HG03442 (cell line): Measurements from ENCODE around the gene ZMIZ1.

ENCODE experiments used
- ATAC-seq: cut with Tn5 transposase; IDR thresholded peaks from one replicate; pipeline ENCODE4 v1.9.1; 2021; ENCODE audit warnings: mild to moderate bottlenecking, moderate library complexity; ENCODE audit not compliant: unreplicated experiment

The ZMIZ1 gene

GRCh38 chr10:79096514-79096913 lies 27.7 kb downstream of the ZMIZ1 start:
- ATAC-seq, result no peak

DNA sequence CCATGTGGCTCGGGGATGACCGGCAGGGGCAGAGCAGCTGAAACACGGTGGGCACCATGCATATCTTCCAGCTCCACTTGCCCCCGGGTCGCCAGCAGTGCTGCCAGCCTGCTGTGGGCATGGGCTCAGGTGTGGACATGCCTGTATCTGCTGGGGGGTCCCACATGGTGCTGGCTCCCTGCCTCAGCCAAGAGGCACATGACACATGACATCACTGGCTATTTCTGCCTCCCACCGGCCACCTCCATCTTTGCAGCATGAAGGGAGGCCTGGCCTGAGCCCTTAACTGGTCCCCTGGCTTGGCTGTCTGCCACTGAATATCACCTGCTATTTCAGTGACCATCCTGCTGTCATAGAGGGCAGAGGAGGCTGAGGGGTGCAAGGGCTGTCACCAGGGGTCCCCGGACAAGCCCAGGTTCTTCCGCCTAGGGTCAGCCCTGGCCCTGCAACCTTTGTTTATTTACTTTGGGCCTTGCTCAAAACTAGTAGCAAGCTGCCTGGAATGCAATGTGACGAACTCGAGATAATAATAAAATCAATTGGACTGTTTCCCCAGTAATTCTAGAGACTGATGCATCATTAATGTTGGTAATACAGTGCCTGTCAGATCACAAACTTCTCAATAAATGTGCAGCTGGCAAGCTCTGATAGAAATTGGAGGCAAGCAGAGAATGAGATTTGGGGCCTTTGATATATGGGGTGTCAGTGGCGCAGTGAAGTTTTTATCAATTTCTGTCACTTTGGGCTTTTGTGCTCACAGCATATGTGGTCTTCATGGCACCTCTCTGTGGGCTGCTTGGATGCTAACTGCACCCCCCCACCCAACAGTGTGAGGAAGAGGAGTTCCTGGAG lies 28.5 kb downstream of the ZMIZ1 start:
- ATAC-seq, result no peak

GRCh38 chr10:79098061-79098460 lies 29.3 kb downstream of the ZMIZ1 start:
- ATAC-seq, result no peak

DNA sequence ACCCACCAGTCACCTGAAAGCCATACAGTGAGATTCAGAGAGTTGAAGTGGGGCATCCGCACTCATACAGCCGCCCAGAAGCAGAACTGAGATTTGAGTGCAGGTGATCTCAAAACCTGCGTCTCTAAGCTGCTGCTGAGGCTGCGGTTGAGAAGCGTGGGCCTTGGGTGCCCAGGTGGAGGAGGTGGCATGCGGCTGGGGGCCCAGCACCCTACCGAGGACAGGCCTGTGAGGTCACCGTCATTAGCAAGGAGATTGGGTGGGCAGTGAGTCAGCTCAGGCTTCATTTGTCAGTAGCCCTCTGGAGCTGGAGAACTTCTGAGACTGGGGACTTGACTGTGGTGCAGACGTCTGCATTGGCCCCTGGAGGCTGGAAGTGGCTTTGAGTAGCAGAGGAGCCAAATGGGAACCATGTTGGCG lies 29.8 kb downstream of the ZMIZ1 start:
- peak; percentile 73 for ATAC-seq

- ATAC-seq, result no peak
These were observed 31.2 kb downstream of the ZMIZ1 start for GRCh38 chr10:79099898-79100448.

DNA sequence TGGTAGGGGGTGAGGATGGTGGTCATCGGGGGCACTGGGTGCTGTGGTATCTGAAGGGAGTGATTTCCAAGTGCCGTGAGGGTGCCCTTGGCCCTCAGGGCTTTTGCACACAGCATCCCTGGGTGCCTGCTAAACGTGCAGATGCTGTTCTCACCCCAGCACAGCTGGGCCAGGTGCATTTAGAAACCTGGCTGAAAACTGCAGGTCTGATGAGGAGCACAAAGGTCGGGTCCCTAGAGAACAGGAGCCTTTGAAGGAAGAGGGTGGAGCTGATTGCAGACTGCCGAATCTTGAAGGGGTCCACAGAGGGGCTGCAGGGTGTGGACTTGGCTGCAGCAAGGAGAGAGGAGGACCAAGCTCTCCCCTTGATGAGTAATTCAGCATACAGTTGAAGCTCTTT lies 32.0 kb downstream of the ZMIZ1 start:
- no peak for ATAC-seq

- ATAC-seq, result no peak
These were observed 33.1 kb downstream of the ZMIZ1 start for GRCh38 chr10:79101560-79102497.

- no peak for ATAC-seq
These were observed 33.7 kb downstream of the ZMIZ1 start for GRCh38 chr10:79102498-79102874.

DNA sequence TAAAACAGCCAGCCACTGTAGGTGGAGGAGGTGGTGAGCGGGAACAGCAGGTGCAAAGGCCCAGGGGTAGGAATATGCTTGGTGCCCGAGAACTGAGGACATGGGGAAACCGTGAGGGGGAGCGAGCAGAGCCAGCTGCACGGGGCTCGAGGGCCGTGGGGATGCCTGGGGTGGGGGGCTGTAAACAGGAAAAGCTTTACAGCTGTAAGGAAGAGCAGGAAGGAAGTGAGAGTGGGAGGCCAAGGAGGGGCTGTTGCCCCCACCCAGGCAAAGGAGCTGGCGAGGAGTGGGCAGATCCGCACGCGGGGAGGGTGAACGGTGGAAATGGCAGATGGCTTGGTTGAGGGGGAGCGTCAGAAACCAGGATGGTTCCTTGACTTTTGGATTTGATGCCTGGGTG lies 34.4 kb downstream of the ZMIZ1 start:
- ATAC-seq, result no peak

- ATAC-seq, result no peak
These were observed 34.8 kb downstream of the ZMIZ1 start for GRCh38 chr10:79103585-79103984.

DNA sequence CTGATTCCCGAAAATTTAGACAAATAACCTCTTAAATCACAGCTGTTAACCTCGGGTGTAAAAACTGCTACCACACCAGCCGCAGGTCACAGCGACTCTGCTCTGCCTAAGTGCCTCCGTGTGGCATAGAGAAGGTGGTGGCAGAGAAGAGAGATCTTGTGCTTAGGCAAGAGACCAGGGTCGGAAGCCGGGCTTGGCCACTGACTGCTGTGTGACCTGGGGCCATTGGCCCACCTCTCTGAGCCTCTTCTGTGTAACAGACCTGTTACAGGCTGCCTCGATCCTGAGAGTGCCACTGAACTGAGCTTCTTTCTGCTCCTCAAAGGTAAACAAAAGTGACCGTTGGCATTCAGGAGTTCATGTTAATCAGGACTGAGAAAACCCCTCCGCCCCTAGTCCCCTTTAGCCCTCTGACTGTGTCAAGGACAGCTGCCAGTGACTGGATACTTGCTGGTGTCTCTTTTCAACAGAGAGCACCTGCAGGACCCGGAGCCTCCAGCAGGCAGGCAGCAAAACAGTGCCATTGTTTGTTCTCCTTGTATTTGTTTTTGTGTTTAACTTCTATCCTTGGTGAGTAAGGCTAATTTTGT lies 36.5 kb downstream of the ZMIZ1 start:
- no peak for ATAC-seq

DNA sequence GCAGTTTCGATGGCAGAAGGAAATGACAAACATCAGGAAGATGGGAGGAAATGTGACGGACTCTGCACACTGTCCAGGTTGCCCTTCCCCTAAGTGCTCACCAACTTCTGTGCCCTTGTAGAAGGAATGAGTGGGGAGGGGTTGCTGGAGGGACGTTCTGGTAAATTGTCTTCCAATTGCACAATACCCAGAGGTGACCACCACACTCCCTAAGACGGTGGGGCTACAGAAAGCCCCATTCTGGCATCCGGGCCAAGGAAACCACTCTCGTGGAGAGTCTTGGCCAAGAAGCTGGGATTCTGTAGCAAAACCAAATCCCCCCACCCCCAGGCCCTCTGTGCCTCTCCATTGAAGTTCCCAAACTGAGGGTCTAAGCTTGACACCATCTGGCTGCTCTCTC lies 37.1 kb downstream of the ZMIZ1 start:
- no peak for ATAC-seq

DNA sequence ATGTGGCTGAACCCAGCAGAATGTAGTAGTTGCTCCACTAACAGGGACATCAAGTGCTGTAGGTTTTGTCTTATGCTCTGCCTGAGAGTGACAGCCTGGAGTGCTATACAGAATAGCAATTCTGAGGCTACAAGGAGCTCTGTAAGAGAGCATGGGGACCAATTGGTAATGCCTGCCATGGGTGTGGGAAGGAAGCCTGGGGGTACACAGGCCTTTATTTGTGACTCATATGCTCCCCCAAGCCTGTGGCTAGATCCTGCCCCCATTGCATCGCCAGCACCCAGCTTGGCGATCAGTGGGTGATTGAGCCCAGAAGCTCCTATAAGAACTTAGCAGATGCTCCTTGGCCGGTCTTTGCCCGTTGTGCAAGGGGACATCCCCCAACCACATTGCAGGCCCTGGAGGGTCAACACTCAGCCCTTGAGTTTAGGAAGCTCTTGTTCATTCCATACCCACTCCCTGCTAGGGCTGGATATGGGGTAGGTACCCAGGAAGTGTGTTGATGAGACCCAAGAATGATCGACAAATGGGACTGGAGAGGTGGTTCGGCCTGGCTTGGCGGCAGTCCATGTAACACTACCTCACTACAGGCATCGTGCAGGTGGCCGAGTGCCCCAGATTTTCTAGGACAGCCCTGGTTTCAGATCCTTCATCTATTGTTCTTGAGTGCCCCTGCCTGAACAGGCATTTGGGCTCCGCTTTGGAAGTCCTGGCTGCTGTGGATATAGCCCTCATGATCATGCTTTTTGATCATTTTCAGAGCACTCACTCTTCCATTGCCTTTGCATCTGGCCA lies 37.7 kb downstream of the ZMIZ1 start:
- ATAC-seq, result no peak

- no peak for ATAC-seq
These were observed 39.0 kb downstream of the ZMIZ1 start for GRCh38 chr10:79107736-79108264.

DNA sequence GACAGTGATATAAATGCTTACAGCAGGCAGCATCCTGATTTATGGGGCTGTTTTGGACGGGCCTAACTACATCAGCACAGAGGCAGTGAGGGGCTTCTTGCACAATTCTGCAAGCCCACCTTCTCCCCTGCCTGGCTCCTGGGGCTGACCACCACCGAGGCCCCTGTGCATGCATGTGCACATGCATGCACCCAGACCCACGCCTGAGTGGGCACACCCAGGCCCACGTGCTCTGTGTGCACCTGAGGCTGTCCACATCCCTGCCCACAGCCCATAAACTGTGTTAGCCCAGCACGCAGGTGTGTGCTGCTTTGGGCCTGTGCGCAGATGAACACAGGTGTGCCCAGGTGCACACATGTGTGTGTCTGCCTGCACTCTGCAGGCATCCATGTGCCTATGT lies 40.0 kb downstream of the ZMIZ1 start:
- ATAC-seq, result no peak

DNA sequence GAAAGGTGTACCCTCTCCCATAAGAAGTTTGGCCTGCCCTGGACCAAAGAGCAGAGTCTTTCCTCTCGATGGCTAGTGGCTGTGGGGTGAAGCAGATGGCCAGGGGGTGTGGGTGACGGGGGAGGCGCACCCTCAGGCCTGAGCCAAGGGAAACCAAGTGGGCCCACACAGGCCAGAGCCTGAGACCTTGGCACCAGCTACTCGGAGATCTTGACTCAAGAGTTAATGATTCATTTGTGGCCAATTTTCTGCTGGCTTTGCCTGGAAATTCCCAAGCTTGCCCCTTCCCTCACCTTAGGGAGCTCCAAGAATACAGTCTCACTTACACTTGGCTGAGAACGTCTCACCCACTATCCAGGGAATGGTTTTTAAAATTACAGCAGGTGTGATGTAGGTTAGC lies 42.7 kb downstream of the ZMIZ1 start:
- no peak for ATAC-seq

DNA sequence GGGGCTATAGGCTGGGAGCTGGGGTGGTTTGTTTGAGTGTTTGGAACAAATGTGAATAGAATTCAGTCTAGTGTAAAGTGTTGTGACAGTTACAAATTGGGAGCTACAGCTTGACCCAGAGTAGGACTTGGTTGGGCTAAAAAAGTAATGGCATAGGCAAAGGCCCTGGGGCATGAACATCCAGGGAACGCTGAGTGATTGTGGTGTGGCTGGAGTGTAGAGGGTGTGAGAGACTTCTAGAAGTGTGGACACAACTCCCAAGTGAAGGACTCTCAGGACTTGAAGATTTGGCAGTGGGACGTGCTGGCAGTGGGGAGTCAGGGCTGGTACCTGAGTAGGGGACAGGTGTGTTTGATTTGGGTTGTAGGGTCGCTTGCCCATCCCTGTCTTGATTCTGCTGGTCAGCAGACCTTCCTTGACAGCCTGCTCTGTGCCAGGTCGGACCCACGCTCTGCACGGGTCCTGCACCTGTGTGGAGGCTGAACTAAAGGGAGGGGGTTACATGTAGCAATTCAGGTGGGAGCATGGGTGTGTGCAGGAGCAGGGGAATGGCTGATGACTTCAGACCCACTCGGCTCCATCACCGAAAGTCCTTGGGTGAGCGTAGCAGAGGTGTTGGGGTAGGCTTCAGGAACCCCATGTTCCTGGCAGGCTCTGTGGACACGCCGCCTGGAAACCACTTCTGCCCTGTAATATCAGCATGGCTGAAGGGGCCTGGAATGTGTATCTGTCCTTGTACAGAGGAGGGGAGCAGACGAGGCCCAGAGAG lies 43.3 kb downstream of the ZMIZ1 start:
- no peak for ATAC-seq

DNA sequence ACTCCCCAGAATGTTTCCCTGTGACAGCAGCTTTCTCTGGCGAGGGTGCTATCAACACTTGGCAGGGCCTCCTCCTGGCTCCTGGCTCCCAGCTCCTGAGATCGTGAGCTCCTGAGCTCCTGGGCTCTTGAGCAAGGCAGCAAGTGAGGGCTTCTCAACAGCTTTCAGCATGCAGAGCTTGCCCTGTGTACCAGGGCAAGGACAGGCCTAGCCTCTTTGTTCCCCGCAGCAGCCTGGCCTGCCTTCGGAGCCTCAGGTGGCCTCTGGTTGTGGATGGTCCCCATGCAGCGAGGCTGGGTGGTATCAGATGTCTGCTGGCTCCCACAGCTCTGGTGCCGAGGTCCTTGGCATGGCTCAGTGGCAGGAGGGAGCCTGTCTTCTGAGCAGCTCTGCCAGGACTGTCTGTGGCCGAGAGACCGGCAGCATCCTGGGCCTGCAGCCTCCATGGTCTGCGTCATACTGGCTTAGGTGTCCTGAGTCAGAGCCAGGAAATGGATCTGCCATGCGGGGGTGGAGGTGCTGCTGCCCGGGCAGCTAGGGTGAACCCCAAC lies 44.2 kb downstream of the ZMIZ1 start:
- ATAC-seq, result no peak

GRCh38 chr10:79113827-79114226 lies 45.1 kb downstream of the ZMIZ1 start:
- no peak for ATAC-seq
